Amygdala (tissue), 56 donors: ENCODE results near the gene HS6ST3.

ENCODE experiments used
- DNase-seq, 56 donors: peaks; one replicate each; lab custom pipeline; 2025; lab: John Stamatoyannopoulos, UW

Gene HS6ST3

GRCh38 chr13:96294930-96295881, 205.3 kb downstream of the HS6ST3 start:
- DNase-seq, result no peak

GRCh38 chr13:96297360-96297759, 207.5 kb downstream of the HS6ST3 start:
- DNase-seq, result no peak

- DNase-seq, result no peak
These were observed 209.3 kb downstream of the HS6ST3 start for GRCh38 chr13:96299235-96299634.

GRCh38 chr13:96308568-96308967, 218.7 kb downstream of the HS6ST3 start:
- no peak for DNase-seq

GRCh38 chr13:96314974-96315373, 225.1 kb downstream of the HS6ST3 start:
- DNase-seq, result no peak

- DNase-seq, result no peak
These were observed 248.1 kb downstream of the HS6ST3 start for GRCh38 chr13:96338030-96338429.

- no peak for DNase-seq
These were observed 252.4 kb downstream of the HS6ST3 start for GRCh38 chr13:96342286-96342685.

- DNase-seq, result no peak
These were observed 253.1 kb downstream of the HS6ST3 start for GRCh38 chr13:96342852-96343465.

GRCh38 chr13:96346921-96347320, 257.0 kb downstream of the HS6ST3 start:
- DNase-seq, result no peak

GRCh38 chr13:96373597-96373996, 283.7 kb downstream of the HS6ST3 start:
- no peak for DNase-seq

- DNase-seq, result no peak
These were observed 287.9 kb downstream of the HS6ST3 start for GRCh38 chr13:96377835-96378234.

GRCh38 chr13:96379967-96380366, 290.1 kb downstream of the HS6ST3 start:
- DNase-seq, result no peak

GRCh38 chr13:96381681-96382080, 291.8 kb downstream of the HS6ST3 start:
- DNase-seq, result no peak

GRCh38 chr13:96388598-96388997, 298.7 kb downstream of the HS6ST3 start:
- no peak for DNase-seq

GRCh38 chr13:96391606-96392005, 301.7 kb downstream of the HS6ST3 start:
- DNase-seq, result no peak

- DNase-seq, result no peak
These were observed 307.9 kb downstream of the HS6ST3 start for GRCh38 chr13:96397807-96398206.

GRCh38 chr13:96398486-96398885, 308.6 kb downstream of the HS6ST3 start:
- no peak for DNase-seq

- no peak for DNase-seq
These were observed 313.3 kb downstream of the HS6ST3 start for GRCh38 chr13:96403241-96403640.

GRCh38 chr13:96403651-96404050, 313.7 kb downstream of the HS6ST3 start:
- DNase-seq, result no peak

- DNase-seq, result peak in 4 of 56 donors; percentile 1 to 19 (median 4)
These were observed 326.0 kb downstream of the HS6ST3 start for GRCh38 chr13:96415831-96416385.

GRCh38 chr13:96417939-96418685, 328.2 kb downstream of the HS6ST3 start:
- no peak for DNase-seq
